ENCODE measurements around the gene NKAIN2.

Gene NKAIN2

GRCh38 chr6:124748778-124749177 lies 945.1 kb downstream of the NKAIN2 start:
- no peak for DNase-seq

GRCh38 chr6:124753001-124753400 lies 949.3 kb downstream of the NKAIN2 start:
- no peak for DNase-seq

- no peak for DNase-seq
Observed at GRCh38 chr6:124753562-124754105, 950.0 kb downstream of the NKAIN2 start.

- no peak for DNase-seq
Observed at GRCh38 chr6:124755321-124755720, 951.7 kb downstream of the NKAIN2 start.

- DNase-seq = no peak
Observed at GRCh38 chr6:124757560-124757959, 953.9 kb downstream of the NKAIN2 start.

- DNase-seq = no peak
Observed at GRCh38 chr6:124758663-124759062, 955.0 kb downstream of the NKAIN2 start.

- DNase-seq = no peak
Observed at GRCh38 chr6:124765280-124765679, 961.6 kb downstream of the NKAIN2 start.

- DNase-seq = no peak
Observed at GRCh38 chr6:124768224-124768623, 964.6 kb downstream of the NKAIN2 start.

GRCh38 chr6:124769811-124770544 lies 966.3 kb downstream of the NKAIN2 start:
- no peak for DNase-seq

GRCh38 chr6:124770784-124771183 lies 967.1 kb downstream of the NKAIN2 start:
- DNase-seq = no peak

GRCh38 chr6:124772733-124773319 lies 969.2 kb downstream of the NKAIN2 start:
- DNase-seq = no peak

- DNase-seq = no peak
Observed at GRCh38 chr6:124775121-124775520, 971.5 kb downstream of the NKAIN2 start.

- DNase-seq = no peak
Observed at GRCh38 chr6:124777863-124778262, 974.2 kb downstream of the NKAIN2 start.

- DNase-seq = peak in 15 of 56 donors; percentile 0 to 45 (median 11)
Observed at GRCh38 chr6:124780623-124781022, 977.0 kb downstream of the NKAIN2 start.

- no peak for DNase-seq
Observed at GRCh38 chr6:124783344-124783743, 979.7 kb downstream of the NKAIN2 start.

- no peak for DNase-seq
Observed at GRCh38 chr6:124791156-124791555, 987.5 kb downstream of the NKAIN2 start.

GRCh38 chr6:124792386-124792785 lies 988.7 kb downstream of the NKAIN2 start:
- no peak for DNase-seq

GRCh38 chr6:124793398-124793797 lies 989.7 kb downstream of the NKAIN2 start:
- no peak for DNase-seq

- DNase-seq = peak in 32 of 56 donors; percentile 1 to 68 (median 15)
Observed at GRCh38 chr6:124795643-124796463, 992.2 kb downstream of the NKAIN2 start.

- DNase-seq = peak in 1 of 56 donors; percentile 0
Observed at GRCh38 chr6:124796464-124796970, 992.9 kb downstream of the NKAIN2 start.

- no peak for DNase-seq
Observed at GRCh38 chr6:124797224-124797623, 993.6 kb downstream of the NKAIN2 start.

All from nucleus accumbens (tissue), 56 donors.